ENCODE results near the gene PABPN1. TPM values are rescaled to one million over a fixed set of nuclear protein-coding genes. Genes with fewer than 3 reads are reported as not detected.

The PABPN1 gene
- total RNA-seq, 1 experiment from 2014 or later, result 287 TPM

GRCh38 chr14:23347406-23348296 is 26.4 kb downstream of the PABPN1 start:
- Histone ChIP-seq H3K27ac (ENCODE audit: low read depth, low read length, poor library complexity, severe bottlenecking) (no peak overlapping the region), H3K27me3 (replicated peaks; ENCODE audit: insufficient read depth, low read depth, low read length, poor library complexity) (no peaks in the 10 kb centered on the region), H3K9me3 (ENCODE audit: low read depth, low read length, poor library complexity, severe bottlenecking) (no peaks in the 10 kb centered on the region), H3K4me3 (ENCODE audit: low read depth, low read length, poor library complexity, severe bottlenecking) (no peak overlapping the region), H3K4me1 (ENCODE audit: insufficient read depth, low read length, poor library complexity, severe bottlenecking) (peaks cover 5% of the 10 kb centered on the region), H3K36me3 (ENCODE audit: insufficient read depth, low read length, poor library complexity, severe bottlenecking) (no peaks in the 10 kb centered on the region)
- ChIA-PET POLR2A (ENCODE audit: low non-redundant PET) (no interaction called here), CTCF (no interaction called here)
- no peak for DNase-seq (ENCODE audit: low spot score)
- BruUV-seq (replicated peaks), result no TSS peak
- TF ChIP-seq EZH2 (IDR thresholded peaks at IDR 0.05; ENCODE audit: borderline replicate concordance, low read depth, low read length, poor library complexity, severe bottlenecking), result no peak
- TF ChIP-seq, protein P1, sequence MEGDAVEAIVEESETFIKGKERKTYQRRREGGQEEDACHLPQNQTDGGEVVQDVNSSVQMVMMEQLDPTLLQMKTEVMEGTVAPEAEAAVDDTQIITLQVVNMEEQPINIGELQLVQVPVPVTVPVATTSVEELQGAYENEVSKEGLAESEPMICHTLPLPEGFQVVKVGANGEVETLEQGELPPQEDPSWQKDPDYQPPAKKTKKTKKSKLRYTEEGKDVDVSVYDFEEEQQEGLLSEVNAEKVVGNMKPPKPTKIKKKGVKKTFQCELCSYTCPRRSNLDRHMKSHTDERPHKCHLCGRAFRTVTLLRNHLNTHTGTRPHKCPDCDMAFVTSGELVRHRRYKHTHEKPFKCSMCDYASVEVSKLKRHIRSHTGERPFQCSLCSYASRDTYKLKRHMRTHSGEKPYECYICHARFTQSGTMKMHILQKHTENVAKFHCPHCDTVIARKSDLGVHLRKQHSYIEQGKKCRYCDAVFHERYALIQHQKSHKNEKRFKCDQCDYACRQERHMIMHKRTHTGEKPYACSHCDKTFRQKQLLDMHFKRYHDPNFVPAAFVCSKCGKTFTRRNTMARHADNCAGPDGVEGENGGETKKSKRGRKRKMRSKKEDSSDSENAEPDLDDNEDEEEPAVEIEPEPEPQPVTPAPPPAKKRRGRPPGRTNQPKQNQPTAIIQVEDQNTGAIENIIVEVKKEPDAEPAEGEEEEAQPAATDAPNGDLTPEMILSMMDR (conservative IDR thresholded peaks at IDR 0.05; ENCODE audit: low read depth, low read length), result no peak
- intact Hi-C loops (cut with micrococcal nuclease; ENCODE audit: unreplicated experiment), result no loop called here

GRCh38 chr14:23348297-23348655 is 27.0 kb downstream of the PABPN1 start:
- TF ChIP-seq, protein P1 (conservative IDR thresholded peaks at IDR 0.05; ENCODE audit: low read depth, low read length), result no peak
- TF ChIP-seq EZH2 (IDR thresholded peaks at IDR 0.05; ENCODE audit: borderline replicate concordance, low read depth, low read length, poor library complexity, severe bottlenecking), result no peak
- intact Hi-C loops (cut with micrococcal nuclease; ENCODE audit: unreplicated experiment), result no loop called here
- CTCF ChIA-PET, result no interaction called here
- Histone ChIP-seq H3K27ac (ENCODE audit: low read depth, low read length, poor library complexity, severe bottlenecking) (no peak overlapping the region), H3K9me3 (ENCODE audit: low read depth, low read length, poor library complexity, severe bottlenecking) (no peaks in the 10 kb centered on the region), H3K27me3 (replicated peaks; ENCODE audit: insufficient read depth, low read depth, low read length, poor library complexity) (no peaks in the 10 kb centered on the region), H3K36me3 (ENCODE audit: insufficient read depth, low read length, poor library complexity, severe bottlenecking) (no peaks in the 10 kb centered on the region), H3K4me1 (ENCODE audit: insufficient read depth, low read length, poor library complexity, severe bottlenecking) (peaks cover 5% of the 10 kb centered on the region), H3K4me3 (ENCODE audit: low read depth, low read length, poor library complexity, severe bottlenecking) (no peak overlapping the region)
- DNase-seq (ENCODE audit: low spot score), result no peak
- POLR2A ChIA-PET (ENCODE audit: low non-redundant PET), result no interaction called here
- BruUV-seq (replicated peaks), result no TSS peak

DNA sequence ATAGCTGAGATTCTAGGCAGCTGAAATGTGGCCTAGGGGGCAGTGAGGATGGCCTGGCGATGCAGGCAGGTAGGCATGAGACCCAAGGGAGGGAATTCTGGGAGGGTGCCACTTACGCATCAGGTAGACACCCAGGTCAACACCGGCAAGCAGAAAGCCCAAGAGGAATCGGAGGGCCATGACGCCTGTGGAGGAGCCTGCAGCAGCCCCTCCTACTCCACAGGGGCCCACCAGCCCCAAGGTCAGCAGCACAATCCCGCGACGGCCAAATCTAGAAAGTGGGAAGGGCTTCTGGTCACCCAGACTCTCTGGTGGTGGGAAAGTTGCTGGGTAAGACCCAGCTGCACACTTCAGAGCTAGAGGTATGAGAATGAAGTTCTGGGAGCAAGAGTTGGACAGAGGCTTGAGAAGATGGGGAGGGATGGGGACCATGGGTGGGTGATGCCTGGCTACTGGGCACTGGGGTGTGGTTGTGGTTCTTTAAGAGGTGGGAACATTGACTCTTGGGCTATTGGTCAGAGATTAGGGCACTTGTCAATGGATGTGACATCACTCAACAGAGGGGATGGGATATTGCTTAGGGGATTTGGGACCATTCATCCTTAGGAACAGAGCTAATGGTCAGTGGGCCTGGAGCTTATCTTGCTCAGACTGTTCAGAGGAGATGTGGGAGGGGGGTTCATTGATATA is 28.0 kb downstream of the PABPN1 start:
- ChIA-PET POLR2A (ENCODE audit: low non-redundant PET) (no interaction called here), CTCF (no interaction called here)
- no peak for TF ChIP-seq EZH2 (IDR thresholded peaks at IDR 0.05; ENCODE audit: borderline replicate concordance, low read depth, low read length, poor library complexity, severe bottlenecking)
- TF ChIP-seq, protein P1 (conservative IDR thresholded peaks at IDR 0.05; ENCODE audit: low read depth, low read length), result no peak
- Histone ChIP-seq H3K27ac (ENCODE audit: low read depth, low read length, poor library complexity, severe bottlenecking) (no peak overlapping the region), H3K27me3 (replicated peaks; ENCODE audit: insufficient read depth, low read depth, low read length, poor library complexity) (no peaks in the 10 kb centered on the region), H3K4me1 (ENCODE audit: insufficient read depth, low read length, poor library complexity, severe bottlenecking) (peaks cover 5% of the 10 kb centered on the region), H3K9me3 (ENCODE audit: low read depth, low read length, poor library complexity, severe bottlenecking) (no peaks in the 10 kb centered on the region), H3K4me3 (ENCODE audit: low read depth, low read length, poor library complexity, severe bottlenecking) (no peak overlapping the region), H3K36me3 (ENCODE audit: insufficient read depth, low read length, poor library complexity, severe bottlenecking) (no peaks in the 10 kb centered on the region)
- no TSS peak for BruUV-seq (replicated peaks)
- intact Hi-C loops (cut with micrococcal nuclease; ENCODE audit: unreplicated experiment), result no loop called here
- DNase-seq (ENCODE audit: low spot score), result no peak

All from A673 (cell line).